H1 (cell line): ENCODE results near the gene PDE6D. TPM values are rescaled to one million over a fixed set of nuclear protein-coding genes. Genes with fewer than 3 reads are reported as not detected.

ENCODE experiments used
- CHD7 ChIP-seq: fragments of 300-600 bp; sonication (generic); IDR thresholded peaks from 2 replicates; pipeline ENCODE4 v1.7.1; 2012; ENCODE audit warnings: low read length, moderate library complexity, mild to moderate bottlenecking, inconsistent platforms; ENCODE audit not compliant: insufficient replicate concordance
- JUND ChIP-seq: IDR thresholded peaks from 2 replicates; pipeline ENCODE4 v1.6.1; 2011; ENCODE audit warnings: mild to moderate bottlenecking, improper control_type of control experiment, low read length
- MAFK ChIP-seq: IDR thresholded peaks from 2 replicates; pipeline ENCODE4 v1.6.1; 2012; ENCODE audit warnings: low read depth, mild to moderate bottlenecking, improper control_type of control experiment, low read length
- PHF8 ChIP-seq: fragments of 200-600 bp; sonication (generic); conservative IDR thresholded peaks from 2 replicates; pipeline ENCODE4 v1.7.1; 2012; ENCODE audit warnings: low read depth, mild to moderate bottlenecking, inconsistent platforms, low read length, moderate library complexity
- POLR2AphosphoS5 ChIP-seq: IDR thresholded peaks from 2 replicates; pipeline ENCODE4 v1.6.1; 2011; ENCODE audit warnings: low read depth, low read length
- SIN3A ChIP-seq, 2 experiments: IDR thresholded peaks in 1 of 2; conservative IDR thresholded peaks in 1 of 2; 2 replicates each; pipeline ENCODE4 v1.6.1; 2011 to 2012; ENCODE audit warnings: low read length in 2 of 2, improper control_type of control experiment in 1 of 2, low read depth in 1 of 2, mild to moderate bottlenecking in 1 of 2
- YY1 ChIP-seq: IDR thresholded peaks from 2 replicates; pipeline ENCODE4 v1.6.1; 2011; ENCODE audit warnings: low read depth, mild to moderate bottlenecking, low read length
- polyA plus RNA-seq, 7 experiments: library from polyadenylated mRNA; depleted of rRNA in 3 of 7; stranded (reverse) in 5 of 7; unstranded in 2 of 7; fragments of >200 nt in 5 of 7; fragments of 200-250 nt in 2 of 7; gene quantifications; 1 replicate in 5 of 7; 2 replicates in 1 of 7; 4 replicates in 1 of 7; pipeline versions ENCODE4 v1.2.1 to v1.2.3, GENCODE V29; 2011 to 2013; ENCODE audit warnings: missing spikeins in 2 of 7, mixed read lengths in 2 of 7
- total RNA-seq: library from RNA; stranded (reverse); fragmentation: NEBNext Ultra II Directional; extraction: Animal tissue kit (Norgen Biotek cat#: 25700); gene quantifications from 2 replicates; pipeline ENCODE4 v1.2.1, GENCODE V29; 2021

Gene PDE6D
- total and polyA plus RNA-seq, 2 of the 8 experiments (the other 6 are each of a cell fraction or from before 2014, with no cell fraction given) = 33.7 to 63.9 TPM

- TF ChIP-seq SIN3A (conservative IDR thresholded peaks at IDR 0.05 in 1 of 2, IDR thresholded peaks at IDR 0.05 in 1 of 2; ENCODE audit: low read depth in 1 of 2, low read length in 2 of 2) (0 out of 4 replicates have a peak, but pooled peaks have one; percentile 48 to 61), YY1 (no peak), CHD7 (peak; percentile 29), MAFK (no peak), PHF8 (no peak), POLR2AphosphoS5 (peak; percentile 93), JUND (no peak)
- TF ChIP-seq, all 59 proteins: peak for 5
Measured at GRCh38 chr2:231711677-231712450, 69.2 kb downstream of the PDE6D start (continued).
